ENCODE data around the gene C19orf47.

DNA sequence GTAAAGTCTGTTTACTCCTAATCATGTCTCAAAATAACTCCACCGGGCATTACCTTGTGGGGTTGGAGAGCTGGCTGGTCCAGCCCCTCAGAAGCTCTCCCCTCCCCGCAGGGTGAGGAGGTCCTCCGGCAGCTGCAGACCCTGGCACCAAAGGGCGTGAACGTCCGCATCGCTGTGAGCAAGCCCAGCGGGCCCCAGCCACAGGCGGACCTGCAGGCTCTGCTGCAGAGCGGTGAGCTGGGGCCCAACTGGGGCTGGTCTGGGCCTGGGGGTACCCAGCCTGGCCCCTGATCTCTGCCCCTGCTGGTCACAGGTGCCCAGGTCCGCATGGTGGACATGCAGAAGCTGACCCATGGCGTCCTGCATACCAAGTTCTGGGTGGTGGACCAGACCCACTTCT, 21.6 kb upstream of the C19orf47 start:
- no peak for TF ChIP-seq POLR2A (IDR thresholded peaks at IDR 0.05)
- TF ChIP-seq, protein P1, sequence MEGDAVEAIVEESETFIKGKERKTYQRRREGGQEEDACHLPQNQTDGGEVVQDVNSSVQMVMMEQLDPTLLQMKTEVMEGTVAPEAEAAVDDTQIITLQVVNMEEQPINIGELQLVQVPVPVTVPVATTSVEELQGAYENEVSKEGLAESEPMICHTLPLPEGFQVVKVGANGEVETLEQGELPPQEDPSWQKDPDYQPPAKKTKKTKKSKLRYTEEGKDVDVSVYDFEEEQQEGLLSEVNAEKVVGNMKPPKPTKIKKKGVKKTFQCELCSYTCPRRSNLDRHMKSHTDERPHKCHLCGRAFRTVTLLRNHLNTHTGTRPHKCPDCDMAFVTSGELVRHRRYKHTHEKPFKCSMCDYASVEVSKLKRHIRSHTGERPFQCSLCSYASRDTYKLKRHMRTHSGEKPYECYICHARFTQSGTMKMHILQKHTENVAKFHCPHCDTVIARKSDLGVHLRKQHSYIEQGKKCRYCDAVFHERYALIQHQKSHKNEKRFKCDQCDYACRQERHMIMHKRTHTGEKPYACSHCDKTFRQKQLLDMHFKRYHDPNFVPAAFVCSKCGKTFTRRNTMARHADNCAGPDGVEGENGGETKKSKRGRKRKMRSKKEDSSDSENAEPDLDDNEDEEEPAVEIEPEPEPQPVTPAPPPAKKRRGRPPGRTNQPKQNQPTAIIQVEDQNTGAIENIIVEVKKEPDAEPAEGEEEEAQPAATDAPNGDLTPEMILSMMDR (IDR thresholded peaks at IDR 0.05), result no peak
